ENCODE data around the gene SLIT3.

GRCh38 chr5:169219961-169220360 is 81.0 kb downstream of the SLIT3 start:
- TF ChIP-seq CTCF (IDR thresholded peaks at IDR 0.05; ENCODE audit: low read depth, low read length) (no peak), MAX (IDR thresholded peaks at IDR 0.05; ENCODE audit: low read depth, low read length) (no peak), MYC (IDR thresholded peaks at IDR 0.05; ENCODE audit: low read depth, low read length) (no peak)

All from NB4 (cell line).